ENCODE results near the gene CENPW. TPM values are rescaled to one million over a fixed set of nuclear protein-coding genes. Genes with fewer than 3 reads are reported as not detected.

CENPW gene
- polyA plus RNA-seq, 2 of the 4 experiments (the other 2 are of a cell fraction): 28.2 to 34.5 TPM

GRCh38 chr6:126313941-126314340, 26.0 kb upstream of the CENPW start:
- H3K4me3 ChIP-seq: no peak overlapping the region
- ChIA-PET CTCF (no interaction called here), POLR2A (no interaction called here)
- FAIRE-seq (no peak), DNase-seq (ENCODE audit: low read depth in 1 of 2, low spot score in 1 of 2) (no peak), ATAC-seq (no peak)
- WGBS (ENCODE audit: missing lambda C conversion rate): 67% methylated on average over 1 of the region's 1 CpG
- no peaks in the 10 kb centered on the region for H3K4me1 ChIP-seq
- H3K27ac ChIP-seq: no peak overlapping the region
- no peaks in the 10 kb centered on the region for H3K9me3 ChIP-seq
- H3K4me2 ChIP-seq: no peak overlapping the region
- no peak for TF ChIP-seq HOXB5 (CRISPR knock-in tag; IDR thresholded peaks at IDR 0.05)
- no peak for TF ChIP-seq RARB (CRISPR knock-in tag; IDR thresholded peaks at IDR 0.05)
- TF ChIP-seq ELK1 (IDR thresholded peaks at IDR 0.05; ENCODE audit: low read depth, low read length): no peak
- no peak for TF ChIP-seq SMC3 (IDR thresholded peaks at IDR 0.05)
- no peak for TF ChIP-seq RFX5 (IDR thresholded peaks at IDR 0.05)
- TF ChIP-seq ESRRA (IDR thresholded peaks at IDR 0.05; ENCODE audit: borderline replicate concordance, low read length): no peak
- TF ChIP-seq, protein P1, sequence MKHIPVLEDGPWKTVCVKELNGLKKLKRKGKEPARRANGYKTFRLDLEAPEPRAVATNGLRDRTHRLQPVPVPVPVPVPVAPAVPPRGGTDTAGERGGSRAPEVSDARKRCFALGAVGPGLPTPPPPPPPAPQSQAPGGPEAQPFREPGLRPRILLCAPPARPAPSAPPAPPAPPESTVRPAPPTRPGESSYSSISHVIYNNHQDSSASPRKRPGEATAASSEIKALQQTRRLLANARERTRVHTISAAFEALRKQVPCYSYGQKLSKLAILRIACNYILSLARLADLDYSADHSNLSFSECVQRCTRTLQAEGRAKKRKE (CRISPR knock-in tag; IDR thresholded peaks at IDR 0.05; ENCODE audit: low read depth): no peak
- TF ChIP-seq, protein P2, sequence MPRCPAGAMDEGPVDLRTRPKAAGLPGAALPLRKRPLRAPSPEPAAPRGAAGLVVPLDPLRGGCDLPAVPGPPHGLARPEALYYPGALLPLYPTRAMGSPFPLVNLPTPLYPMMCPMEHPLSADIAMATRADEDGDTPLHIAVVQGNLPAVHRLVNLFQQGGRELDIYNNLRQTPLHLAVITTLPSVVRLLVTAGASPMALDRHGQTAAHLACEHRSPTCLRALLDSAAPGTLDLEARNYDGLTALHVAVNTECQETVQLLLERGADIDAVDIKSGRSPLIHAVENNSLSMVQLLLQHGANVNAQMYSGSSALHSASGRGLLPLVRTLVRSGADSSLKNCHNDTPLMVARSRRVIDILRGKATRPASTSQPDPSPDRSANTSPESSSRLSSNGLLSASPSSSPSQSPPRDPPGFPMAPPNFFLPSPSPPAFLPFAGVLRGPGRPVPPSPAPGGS (IDR thresholded peaks at IDR 0.05): no peak
- TF ChIP-seq RNF2 (IDR thresholded peaks at IDR 0.05; ENCODE audit: borderline replicate concordance, low read depth): no peak

GRCh38 chr6:126318797-126319196, 21.1 kb upstream of the CENPW start:
- TF ChIP-seq KDM5A (IDR thresholded peaks at IDR 0.05) (no peak), CBX8 (IDR thresholded peaks at IDR 0.05) (no peak), USF2 (IDR thresholded peaks at IDR 0.05) (no peak), RAD21 (conservative IDR thresholded peaks at IDR 0.05 in 1 of 2, IDR thresholded peaks at IDR 0.05 in 1 of 2) (no peak), HOXA7 (CRISPR knock-in tag; IDR thresholded peaks at IDR 0.05) (no peak), EHF (CRISPR knock-in tag; IDR thresholded peaks at IDR 0.05) (no peak), JUNB (IDR thresholded peaks at IDR 0.05) (no peak)
- TF ChIP-seq, protein P1 (CRISPR knock-in tag; IDR thresholded peaks at IDR 0.05; ENCODE audit: low read depth): no peak
- POLR2A ChIA-PET: no interaction called here

DNA sequence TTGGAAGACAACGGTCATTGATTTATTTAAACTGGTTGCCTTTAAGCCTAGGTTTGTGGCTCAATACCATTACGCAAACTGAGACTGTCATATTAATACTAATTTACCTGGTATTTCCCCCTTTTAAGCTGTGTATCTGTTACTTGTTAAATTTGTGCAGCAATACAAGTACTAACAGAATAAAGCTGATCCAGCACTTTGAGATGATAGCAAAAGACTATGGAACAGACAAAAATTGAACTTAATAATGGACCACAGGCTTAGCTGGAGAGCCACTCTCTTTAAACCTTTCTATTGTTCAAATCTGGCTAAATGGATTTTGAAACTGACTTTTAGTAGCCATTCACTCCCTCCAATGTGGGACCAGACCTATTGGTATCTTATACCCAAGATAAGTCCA, 6.2 kb upstream of the CENPW start:
- DNase-seq (ENCODE audit: low read depth in 1 of 2, low spot score in 1 of 2) (no peak), FAIRE-seq (no peak), ATAC-seq (no peak)
- Histone ChIP-seq H3K4me2 (no peak overlapping the region), H3K27ac (no peak overlapping the region), H3K4me3 (no peak overlapping the region), H3K9me3 (no peaks in the 10 kb centered on the region), H3K4me1 (no peaks in the 10 kb centered on the region)
- TF ChIP-seq, protein P3, sequence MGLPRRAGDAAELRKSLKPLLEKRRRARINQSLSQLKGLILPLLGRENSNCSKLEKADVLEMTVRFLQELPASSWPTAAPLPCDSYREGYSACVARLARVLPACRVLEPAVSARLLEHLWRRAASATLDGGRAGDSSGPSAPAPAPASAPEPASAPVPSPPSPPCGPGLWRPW (IDR thresholded peaks at IDR 0.05): no peak
- no peak for TF ChIP-seq USF2 (IDR thresholded peaks at IDR 0.05)
- peak; percentile 66 for TF ChIP-seq MAFK (IDR thresholded peaks at IDR 0.05; ENCODE audit: partially characterized antibody)
- WGBS (ENCODE audit: missing lambda C conversion rate): 91% methylated on average over 2 of the region's 2 CpGs
- POLR2A ChIA-PET: no interaction called here
- CTCF ChIA-PET: no interaction called here

More at GRCh38 chr6:126318797-126319196, 21.1 kb upstream of the CENPW start:
- Histone ChIP-seq H3K4me1 (no peaks in the 10 kb centered on the region), H3K9me3 (no peaks in the 10 kb centered on the region), H3K27ac (no peak overlapping the region), H3K4me3 (no peak overlapping the region), H3K4me2 (no peak overlapping the region)
- FAIRE-seq (no peak), ATAC-seq (no peak), DNase-seq (ENCODE audit: low read depth in 1 of 2, low spot score in 1 of 2) (no peak)
- 80% methylated on average over 1 of the region's 1 CpG for WGBS (ENCODE audit: missing lambda C conversion rate)
- CTCF ChIA-PET: no interaction called here
